Measurements from ENCODE around the gene FAM229A.
A peak's percentile ranks its signal among the peaks of the same experiment; 100 is the strongest.

The FAM229A gene

GRCh38 chr1:32376199-32376598 is 13.9 kb upstream of the FAM229A start:
- TF ChIP-seq, protein P1, sequence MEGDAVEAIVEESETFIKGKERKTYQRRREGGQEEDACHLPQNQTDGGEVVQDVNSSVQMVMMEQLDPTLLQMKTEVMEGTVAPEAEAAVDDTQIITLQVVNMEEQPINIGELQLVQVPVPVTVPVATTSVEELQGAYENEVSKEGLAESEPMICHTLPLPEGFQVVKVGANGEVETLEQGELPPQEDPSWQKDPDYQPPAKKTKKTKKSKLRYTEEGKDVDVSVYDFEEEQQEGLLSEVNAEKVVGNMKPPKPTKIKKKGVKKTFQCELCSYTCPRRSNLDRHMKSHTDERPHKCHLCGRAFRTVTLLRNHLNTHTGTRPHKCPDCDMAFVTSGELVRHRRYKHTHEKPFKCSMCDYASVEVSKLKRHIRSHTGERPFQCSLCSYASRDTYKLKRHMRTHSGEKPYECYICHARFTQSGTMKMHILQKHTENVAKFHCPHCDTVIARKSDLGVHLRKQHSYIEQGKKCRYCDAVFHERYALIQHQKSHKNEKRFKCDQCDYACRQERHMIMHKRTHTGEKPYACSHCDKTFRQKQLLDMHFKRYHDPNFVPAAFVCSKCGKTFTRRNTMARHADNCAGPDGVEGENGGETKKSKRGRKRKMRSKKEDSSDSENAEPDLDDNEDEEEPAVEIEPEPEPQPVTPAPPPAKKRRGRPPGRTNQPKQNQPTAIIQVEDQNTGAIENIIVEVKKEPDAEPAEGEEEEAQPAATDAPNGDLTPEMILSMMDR (IDR thresholded peaks at IDR 0.05; ENCODE audit: insufficient read depth, low read depth, low read length, missing control alignments): no peak
- H3K4me3 ChIP-seq (ENCODE audit: low read length): no peak overlapping the region
- DNase-seq (ENCODE audit: low read depth): no peak

DNA sequence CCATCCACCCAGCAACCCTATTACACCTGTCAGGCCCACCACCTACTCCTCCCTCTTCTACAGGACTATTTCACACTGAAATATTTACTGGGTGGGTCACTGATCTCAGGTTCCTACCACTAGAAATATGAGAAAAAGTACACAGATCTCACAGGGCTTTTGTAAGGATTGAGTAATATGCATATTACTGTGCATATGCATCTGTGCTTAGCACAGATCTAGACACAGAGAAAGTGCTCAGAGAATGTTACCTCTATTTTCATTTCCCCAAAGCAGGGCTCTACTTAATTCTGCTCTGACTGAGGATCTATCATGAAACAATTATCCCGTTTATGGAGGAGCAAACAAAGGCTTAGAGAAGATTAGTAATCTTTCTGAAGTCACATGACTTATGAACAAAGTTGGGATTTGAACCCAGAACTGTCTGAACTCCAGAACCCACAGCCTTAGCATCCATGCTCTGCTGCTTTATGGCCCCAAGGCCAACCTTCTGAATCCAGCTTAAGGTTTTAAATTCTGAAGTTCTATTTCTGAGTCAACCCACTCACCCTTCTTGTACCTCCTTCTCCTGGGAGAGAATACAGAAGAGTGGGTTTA is 11.8 kb upstream of the FAM229A start:
- DNase-seq (ENCODE audit: low read depth): no peak
- no peak overlapping the region for H3K4me3 ChIP-seq (ENCODE audit: low read length)
- TF ChIP-seq, protein P1 (IDR thresholded peaks at IDR 0.05; ENCODE audit: insufficient read depth, low read depth, low read length, missing control alignments): no peak

- H3K4me3 ChIP-seq (ENCODE audit: low read length): no peak overlapping the region
- no peak for DNase-seq (ENCODE audit: low read depth)
- TF ChIP-seq, protein P1 (IDR thresholded peaks at IDR 0.05; ENCODE audit: insufficient read depth, low read depth, low read length, missing control alignments): peak; percentile 4
Observed at GRCh38 chr1:32372149-32372756, 10.0 kb upstream of the FAM229A start.

DNA sequence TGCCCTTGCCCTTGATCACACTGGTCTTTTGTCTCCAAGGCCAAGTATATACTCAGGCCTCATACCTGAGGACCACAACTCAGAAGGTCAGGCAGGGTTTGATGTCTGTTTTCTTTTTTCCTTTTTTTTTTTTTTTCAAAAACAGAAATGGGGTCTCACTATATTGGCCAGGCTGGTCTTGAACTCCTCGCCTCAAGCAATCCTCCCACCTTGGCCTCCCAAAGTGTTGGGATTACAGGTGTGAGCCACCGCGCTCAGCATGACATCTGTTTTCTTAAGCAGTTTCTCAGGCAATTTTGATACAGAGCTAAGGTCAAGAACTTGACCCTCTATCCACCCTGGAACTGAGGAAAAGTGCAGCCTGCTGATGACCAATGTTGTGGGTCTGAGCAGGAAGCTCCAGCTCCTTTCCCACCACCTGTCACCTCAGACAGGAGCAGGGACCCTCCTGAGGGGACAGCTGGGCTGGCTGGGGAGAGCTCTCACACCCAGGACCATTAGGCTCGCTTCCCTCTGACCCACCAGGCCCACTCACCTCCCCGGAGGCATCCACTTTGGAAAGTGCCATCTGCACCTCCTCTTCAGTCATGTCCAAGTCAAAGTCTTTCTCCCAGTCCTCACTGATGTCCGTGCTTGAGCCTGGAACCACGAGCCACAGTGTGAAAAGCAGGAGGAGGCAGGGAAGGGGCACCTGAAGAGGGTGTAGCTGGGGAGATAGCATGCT is 5.8 kb upstream of the FAM229A start:
- no peak for DNase-seq (ENCODE audit: low read depth)
- no peak overlapping the region for H3K4me3 ChIP-seq (ENCODE audit: low read length)
- TF ChIP-seq, protein P1 (IDR thresholded peaks at IDR 0.05; ENCODE audit: insufficient read depth, low read depth, low read length, missing control alignments): no peak

- TF ChIP-seq, protein P1 (IDR thresholded peaks at IDR 0.05; ENCODE audit: insufficient read depth, low read depth, low read length, missing control alignments): no peak
- DNase-seq (ENCODE audit: low read depth): no peak
- H3K4me3 ChIP-seq (ENCODE audit: low read length): no peak overlapping the region
Observed at GRCh38 chr1:32365445-32365844, 3.2 kb upstream of the FAM229A start.

- H3K4me3 ChIP-seq (ENCODE audit: low read length): no peak overlapping the region
- DNase-seq (ENCODE audit: low read depth): no peak
- TF ChIP-seq, protein P1 (IDR thresholded peaks at IDR 0.05; ENCODE audit: insufficient read depth, low read depth, low read length, missing control alignments): no peak
Observed at GRCh38 chr1:32364836-32365235, 2.6 kb upstream of the FAM229A start.

Data from epithelial cell of esophagus (primary cell).